Superior temporal gyrus (tissue), 1 donor: ENCODE results near the gene EXT2.

Experiments used
- DNase-seq: peaks from one replicate; pipeline ENCODE4 v3.0.0-alpha.2; 2016; ENCODE audit errors: extremely low spot score

Gene EXT2

DNA sequence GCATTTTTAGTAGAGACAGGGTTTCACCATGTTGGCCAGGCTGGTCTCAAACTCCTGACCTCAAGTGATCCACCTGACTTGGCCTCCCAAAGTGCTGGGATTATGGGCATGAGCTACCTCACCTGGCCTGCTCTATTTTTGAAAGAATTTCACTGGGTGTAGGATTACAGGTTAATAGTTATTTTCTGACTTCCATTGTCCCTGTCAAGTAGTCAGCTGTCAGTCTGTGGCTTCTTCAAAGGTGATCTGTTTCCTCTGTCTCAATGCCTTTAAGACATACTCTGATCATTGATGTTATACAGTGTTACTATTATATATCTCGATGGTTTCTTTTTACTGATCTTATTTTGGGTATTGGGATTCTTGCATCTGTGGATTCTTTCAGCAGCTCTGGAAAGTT is 10.1 kb upstream of the EXT2 start:
- no peak for DNase-seq

DNA sequence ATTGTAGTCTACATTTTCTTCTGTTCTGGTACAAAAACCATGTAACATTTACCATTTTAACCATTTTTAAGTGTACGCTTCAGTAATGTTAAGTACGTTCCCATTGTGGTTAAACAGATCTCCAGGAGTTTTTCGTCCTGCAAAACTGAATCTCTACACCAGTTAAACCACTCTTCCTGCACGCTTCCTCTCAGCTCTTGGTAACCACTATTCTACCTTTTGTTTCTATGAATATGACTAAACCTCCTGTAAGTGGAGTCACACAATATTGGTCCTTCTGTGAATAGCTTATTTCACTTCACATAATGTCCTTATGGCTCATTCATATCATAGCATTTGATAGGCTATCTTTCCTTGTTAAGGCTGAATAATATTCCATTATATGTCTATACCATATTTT is 7.1 kb upstream of the EXT2 start:
- DNase-seq: no peak

DNA sequence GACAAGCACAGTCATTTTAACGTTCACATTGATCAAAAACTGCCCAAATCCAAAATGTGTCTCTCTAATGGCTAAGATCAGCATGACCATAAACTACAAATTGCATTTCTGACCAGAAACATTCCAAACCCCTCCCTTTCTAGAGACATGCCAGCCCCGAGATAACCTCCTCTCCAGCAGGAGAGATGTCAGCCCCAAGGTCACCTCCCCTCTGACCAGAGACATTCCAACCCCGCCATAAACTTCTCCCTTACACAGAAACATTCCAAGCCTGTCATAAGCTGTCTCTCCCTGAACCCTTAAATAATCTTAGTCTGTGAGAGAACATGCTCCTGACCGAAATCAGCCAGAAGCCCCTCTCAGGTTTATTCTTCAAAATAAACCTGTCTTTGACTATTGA is 6.6 kb upstream of the EXT2 start:
- DNase-seq: no peak

DNA sequence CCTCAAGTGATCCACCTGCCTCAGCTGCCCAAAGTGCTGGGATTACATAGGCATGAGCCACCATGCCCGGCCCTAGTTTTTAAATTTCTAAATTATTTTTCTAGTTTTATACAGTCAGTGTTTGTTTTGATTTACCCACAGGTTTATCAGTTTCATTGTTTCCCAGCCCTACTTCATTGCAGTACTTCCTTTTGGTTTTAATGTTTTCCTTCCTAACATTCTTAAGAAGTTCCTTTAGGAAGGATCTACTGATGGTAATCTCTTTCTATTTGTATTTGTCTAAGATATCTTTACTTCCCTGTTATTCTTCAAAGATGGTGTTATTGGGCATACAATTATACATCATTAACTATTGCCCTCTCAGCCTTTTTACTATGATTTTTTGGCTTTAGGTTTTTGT is 4.9 kb upstream of the EXT2 start:
- DNase-seq: no peak

DNA sequence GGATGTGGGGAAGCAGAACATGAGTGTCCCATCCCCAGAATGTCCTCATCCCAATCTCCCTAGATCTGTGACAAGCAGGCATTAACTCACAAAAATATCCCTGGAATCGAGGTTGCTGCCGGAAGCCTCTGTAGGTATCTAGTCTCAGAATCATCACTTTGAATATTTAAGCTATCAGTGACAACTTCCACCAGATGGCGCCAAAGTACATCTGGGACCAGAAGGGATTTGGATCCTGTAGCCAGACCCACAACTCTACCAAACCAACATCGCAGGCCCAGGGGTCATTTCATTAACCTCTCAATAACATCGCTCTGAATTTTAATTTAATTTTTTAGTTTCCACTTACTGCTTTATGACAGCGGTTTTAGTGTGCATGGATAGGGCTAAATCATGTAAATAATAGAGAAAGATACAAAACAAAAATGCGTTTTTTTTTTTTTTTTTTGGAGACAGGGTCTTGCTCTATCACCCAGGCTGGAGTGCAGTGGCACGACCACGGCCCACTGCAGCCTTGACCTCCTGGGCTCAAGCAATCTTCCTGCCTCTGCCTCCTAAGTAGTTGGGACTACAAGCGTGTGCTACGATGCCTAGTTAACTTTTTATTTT is 1.1 kb upstream of the EXT2 start:
- peak; percentile 97 for DNase-seq

DNA sequence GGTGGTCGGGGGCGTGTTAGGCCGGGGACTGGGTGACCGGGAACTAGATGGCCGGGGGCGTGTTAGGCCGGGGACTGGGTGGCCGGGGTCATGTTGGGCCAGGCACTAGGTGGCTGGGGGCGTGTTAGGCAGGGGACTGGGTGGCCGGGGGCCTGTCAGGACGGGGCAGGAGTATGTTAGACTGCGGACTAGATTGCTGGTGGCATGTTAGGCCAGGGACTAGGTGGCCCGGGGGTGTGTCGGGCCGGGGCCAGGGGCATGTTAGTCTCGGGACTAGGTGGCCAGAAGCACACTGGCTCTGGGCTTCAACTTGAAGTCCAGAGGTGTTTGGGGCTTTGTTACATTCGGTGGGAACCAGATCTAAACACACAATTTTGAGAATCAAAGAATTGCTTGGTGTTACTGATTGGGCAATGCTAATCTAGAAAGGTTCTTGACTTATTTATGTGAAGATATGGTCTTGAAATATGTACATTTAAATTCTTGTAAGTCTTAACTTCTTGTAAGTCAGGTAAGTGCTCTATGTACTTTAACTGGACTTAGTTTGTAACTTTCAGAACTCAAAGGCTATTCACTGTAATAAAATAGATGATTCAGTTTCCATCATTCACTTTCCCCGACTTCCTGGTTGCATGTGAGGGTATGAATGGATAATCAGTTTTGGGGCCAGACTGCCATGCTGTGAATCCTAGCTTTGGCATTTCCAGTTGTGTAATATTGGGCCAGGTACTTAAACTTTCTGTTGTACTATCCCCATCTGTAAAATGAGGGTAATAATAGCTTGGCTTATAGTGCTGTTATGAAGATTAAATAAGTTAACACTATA is 1.1 kb downstream of the EXT2 start:
- no peak for DNase-seq

DNA sequence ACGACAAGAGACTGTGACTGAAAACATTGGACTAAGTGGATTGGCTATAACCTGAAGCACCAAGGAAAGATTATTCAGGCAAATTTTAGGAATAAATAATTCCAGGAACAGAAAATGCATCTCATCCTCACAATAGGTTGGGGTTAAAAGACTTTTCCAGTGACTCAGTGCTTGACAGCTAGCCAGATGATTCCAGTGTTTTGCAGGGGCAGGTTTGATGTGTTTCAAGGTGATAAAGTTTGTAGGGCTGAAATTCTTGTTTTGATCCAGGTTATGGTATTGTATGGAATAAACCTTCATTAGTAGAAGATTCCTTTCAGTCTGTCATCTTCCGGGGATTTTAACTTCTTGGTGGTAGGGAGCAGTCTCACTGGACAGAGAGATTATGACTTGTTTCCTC is 2.3 kb downstream of the EXT2 start:
- no peak for DNase-seq

DNA sequence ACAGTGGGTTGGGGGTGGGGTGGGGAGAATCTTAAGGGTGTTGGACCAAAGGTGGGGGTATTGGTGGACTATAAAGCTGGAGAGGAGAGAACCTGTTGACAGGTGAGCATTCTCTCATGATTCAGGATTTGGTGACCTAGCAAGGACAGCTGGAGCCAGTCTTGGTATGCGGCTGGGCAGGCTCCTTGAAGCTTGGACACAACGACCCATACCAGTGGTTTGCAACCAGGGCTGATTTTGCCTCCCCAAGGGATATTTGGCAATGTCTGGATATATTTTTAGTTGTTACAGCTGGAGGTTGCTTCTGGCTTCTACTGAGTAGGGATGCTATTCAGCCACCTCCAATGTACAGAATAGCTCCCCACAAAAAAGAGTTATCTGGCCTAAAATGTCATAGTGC is 5.6 kb downstream of the EXT2 start:
- no peak for DNase-seq

DNA sequence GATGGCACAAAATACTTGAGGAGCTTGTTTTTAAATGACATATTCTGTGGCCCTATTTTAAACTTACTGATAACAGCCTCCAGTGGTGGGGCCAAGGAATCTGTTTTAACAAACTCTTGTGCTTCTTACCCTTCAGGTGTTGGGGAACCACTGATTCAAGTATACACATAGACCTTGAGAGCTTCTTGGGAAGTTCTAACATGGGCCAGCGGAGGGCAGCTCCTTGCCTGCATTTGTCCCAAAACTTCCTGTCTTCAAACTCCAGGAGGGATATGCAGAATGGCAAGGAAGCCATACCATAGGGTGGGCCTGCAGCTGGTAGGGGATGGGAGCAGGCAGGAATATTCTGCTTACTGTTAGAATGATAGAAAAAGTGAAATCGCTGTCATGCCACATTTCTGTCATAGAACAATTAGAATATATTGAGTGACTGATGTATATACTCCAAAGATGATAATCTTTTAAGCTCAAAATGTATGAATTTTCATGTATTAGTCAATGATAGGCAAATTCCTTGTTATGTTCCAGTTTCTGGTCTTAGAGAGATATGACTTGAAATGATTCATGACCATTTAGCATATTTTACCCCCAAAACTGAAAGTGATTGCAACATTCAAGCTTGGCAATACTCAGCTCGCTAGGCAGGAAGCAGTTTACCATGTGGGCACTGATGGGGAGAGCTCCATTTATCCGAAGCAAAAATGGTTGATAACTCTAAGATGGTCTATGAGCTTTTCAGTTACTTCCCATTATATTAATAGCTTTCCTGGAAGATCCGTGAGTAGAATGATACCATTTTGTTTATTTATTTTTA is 9.2 kb downstream of the EXT2 start:
- DNase-seq: no peak

DNA sequence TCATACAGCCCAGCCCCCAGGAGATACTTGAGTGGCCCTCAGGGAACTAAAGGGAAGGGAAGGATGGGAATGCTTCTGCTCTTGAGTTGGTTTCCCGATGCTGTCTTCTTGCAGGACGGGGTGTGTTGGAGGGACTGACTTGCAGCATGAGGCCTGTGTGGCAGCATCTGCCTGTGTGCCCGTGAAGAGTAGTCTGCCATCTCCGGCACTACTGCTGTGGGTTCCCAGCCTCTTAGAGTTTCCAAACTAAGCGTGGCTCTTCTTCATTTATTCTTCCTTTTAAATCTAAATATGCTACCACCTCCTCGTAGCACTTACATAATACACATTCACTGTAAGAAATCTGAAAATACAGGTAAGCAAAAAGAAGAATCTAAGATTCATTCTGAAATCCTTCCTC is 12.8 kb downstream of the EXT2 start:
- no peak for DNase-seq

DNA sequence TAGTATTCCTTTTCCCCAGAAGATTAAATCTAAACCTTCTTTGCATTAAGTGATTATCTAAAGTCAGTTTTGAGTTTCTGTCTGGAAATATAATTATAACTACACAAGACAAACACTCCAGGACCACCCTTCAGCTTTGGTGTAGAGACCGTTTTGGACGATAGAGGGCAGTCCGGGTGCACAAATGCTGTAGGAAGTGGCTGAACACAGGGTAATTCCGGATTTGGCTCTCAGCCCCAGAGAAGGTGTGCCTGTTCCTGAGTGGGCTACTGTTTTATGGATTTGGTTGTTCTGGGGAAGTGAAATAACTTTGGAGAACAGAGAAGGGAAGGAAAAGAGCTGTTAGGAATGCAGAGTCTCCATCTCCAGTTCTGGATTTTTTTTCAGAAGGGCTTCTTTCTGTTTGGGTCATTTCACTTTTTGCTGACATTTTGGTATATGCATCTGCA is 14.8 kb downstream of the EXT2 start:
- DNase-seq: peak; percentile 67

DNA sequence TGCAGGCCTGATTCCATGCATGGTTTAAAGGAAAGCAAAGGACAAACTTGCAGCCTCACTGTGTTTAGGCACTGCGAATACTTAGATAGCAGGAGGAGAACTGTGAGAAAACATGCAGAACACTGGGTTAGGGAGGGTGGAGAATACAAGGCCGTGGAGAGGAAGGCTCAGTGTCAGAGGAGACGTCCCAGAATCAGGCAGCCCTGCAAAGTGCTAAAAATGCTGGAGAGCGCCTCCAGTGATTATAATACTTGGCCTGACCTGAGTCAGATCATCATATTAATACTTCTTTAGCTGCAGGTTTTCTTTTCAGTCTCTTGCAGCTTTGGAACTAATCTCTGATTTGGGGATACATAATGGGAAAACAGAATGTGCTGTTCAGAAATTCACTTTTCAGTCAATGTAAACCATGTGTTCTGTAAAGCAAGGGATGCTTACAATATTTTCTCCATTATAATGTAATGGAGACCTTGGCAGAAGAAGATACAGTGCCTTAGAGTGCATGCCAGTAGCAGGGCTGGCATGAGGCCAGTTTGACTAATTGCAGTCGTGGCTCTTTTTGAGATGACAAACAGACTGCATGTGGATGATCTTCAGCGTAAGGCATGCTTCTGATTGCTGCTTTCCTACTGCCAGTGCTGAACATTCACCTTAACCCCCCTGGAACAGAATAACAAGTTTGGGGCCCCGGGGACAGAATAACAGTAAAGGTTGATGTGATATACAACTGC is 16.8 kb downstream of the EXT2 start:
- DNase-seq: peak; percentile 40

DNA sequence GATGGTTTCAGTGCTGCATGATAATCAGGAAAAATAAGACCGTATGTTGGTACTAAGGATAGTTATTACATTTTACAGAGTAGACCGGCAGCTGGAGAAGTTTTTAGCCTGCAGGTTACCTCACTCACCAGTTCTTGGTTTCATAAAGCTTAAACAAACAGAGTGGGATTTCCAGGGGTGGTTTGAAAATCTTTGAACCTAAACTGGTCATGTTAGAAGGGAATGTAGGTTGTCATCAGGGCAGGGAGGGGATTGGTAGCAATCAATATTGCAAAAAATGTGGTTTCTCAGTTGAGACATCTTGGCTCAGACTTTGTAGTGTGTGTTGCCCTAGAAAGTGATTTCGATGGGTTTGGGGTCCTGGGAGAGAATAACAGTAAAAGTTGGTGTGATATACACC is 17.5 kb downstream of the EXT2 start:
- no peak for DNase-seq

DNA sequence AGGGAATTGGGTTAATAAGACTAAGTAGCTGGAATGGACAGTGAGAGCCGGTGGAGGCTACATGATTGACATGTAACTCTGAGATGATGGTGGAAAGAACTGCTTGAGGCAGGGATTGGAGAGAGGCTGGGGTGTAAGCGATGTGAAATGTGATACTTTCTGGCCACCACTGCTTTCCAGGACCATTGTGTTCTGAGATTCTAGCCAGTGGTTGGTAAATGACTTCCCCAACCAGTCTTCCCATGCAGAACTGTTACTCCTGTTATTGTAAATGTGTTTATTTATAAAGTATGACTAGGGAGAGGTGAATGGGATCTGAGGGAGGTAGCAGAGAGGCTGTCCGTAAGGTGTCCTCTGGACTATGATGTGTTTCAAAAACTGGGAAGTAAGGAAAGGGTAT is 18.1 kb downstream of the EXT2 start:
- no peak for DNase-seq

DNA sequence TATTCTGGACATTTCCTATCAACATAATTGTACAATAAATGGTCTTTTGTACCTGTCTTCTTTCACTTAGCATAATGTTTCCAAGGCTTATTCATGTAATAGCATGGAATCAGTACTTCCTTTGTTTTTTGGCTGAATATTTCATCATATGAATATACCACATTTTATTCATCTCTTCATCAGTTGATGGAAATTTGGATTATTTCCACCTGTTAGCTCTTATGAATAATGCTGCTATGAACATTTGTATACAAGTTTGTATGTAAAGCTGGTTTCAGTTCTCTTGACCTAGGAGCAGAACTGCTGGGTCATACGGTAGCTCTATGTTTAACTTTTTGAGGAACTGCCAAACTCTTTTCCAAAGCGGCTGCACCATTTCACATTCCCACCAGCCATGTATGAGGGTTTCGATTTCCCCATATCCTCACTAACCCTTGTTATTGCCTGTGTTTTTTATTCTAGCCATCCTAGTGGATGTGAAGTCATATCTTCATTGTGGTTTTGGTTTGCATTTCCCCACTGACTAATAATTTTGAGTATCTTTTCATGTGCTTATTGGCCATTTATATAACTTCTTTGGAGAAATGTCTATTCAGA is 20.9 kb downstream of the EXT2 start:
- no peak for DNase-seq

DNA sequence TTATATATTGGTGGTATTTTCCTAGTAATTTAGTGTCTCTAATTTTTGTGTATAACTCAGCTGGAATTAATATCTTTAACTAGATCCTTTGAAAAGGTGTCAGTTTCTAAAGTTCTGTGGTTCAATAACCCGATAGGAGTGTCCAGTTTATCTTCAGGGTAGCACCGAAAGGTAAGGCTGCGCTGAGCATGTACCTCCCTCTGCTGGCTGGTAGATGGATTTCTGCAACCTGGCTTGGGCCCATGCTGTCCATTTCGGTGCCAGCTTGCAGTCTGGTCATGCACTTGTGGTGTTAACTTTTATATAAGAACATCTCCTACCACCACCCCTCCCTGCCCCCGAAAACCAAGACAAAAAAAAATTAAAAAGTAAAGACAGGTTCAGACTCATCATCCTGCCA is 24.7 kb downstream of the EXT2 start:
- no peak for DNase-seq

DNA sequence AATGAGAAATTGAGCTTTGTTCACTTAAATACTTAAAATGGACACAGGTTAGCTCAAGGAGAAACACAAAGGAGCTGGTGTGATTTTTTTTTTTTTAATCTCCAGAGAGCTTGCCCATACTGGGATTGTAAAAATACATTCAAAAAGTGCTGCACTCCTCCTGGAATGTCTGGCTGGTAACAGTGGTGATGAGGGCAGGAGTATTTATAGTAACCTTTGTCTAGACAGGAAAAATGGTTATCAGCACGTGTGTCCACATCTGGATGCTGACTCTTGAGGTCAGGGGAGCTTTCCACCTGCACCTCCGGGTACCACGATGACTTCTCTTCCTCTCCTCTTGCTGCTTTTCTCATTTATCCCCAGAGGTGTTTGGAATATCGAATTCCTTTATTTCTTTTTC is 30.1 kb downstream of the EXT2 start:
- no peak for DNase-seq

DNA sequence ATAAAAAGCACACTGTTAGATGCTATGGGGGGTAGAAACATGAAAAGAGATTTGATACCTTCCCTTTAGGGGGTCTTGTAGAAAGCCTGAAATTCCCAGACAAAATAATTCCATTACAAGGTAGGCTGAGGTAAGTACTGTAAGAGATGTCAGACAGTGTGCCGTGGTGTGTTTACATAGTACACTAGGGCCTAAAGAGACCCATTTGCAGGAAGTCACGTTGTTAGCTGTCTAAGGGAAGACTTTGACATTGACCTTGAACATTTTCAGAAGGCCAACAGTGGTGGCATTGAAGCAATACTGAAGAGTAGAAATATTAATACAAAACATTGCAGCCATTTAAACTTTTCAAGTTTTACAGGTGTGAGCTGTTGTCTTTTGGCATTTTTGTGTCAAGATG is 30.8 kb downstream of the EXT2 start:
- DNase-seq: no peak

DNA sequence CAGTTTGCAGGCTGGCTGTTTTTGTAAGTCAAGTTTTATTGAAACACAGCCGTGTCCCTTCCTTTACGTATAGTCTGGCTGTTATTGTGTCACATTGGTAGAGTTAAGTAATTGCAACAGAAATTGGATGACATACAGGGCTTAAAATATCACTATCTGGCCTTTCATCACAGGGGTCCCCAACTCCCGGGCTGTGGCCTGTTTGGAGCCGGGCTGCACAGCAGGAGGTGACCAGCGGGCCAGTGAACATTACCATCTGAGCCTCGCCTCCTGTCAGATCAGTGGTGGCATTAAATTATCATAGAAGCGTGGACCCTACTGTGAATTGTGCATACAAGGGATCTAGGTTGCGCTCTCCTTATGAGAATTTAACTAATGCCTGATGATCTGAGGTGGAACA is 31.7 kb downstream of the EXT2 start:
- DNase-seq: no peak

DNA sequence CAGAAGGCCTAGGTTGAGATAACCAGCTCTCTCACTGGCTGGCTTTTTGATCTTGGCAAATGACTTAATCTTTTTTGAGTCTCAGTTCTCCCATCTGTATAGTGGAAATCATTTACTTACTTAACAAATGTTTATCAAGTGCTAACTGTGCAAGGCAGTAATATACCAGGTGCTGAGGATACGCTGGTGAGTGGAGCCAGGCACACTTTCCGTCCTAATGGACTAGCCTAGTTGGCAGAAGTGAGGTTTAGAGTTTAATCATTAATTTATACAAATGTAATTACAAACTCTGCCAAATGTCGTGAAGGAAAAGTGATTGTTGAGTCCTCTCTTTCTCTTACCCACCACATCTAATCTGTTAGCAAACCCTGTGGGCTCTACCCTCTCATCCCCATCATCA is 33.3 kb downstream of the EXT2 start:
- no peak for DNase-seq

DNA sequence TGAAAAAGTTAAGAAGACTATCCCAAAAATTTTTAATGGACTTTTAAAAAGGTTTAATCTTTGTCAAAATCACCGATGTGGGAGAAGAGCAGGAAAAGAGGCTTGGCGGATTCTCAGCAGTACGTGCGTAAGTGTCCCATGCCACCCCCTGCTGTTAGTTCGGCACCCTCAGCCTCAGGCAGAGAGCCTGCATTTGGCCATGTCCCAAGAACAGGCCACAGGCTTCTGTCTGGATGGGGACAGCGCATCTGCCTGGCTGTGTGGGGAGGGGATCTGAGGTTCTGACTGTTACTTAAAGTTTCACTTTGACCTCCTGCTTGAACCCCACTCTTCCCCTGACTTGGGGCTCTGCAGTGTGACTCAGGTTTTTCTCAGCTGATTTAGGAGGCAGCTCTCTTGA is 35.3 kb downstream of the EXT2 start:
- no peak for DNase-seq
